Epithelial cell of proximal tubule (primary cell): ENCODE data around the gene FSTL3. TPM values are rescaled to one million over a fixed set of nuclear protein-coding genes. Genes with fewer than 3 reads are reported as not detected.
A peak's percentile ranks its signal among the peaks of the same experiment; 100 is the strongest.

Source experiments
- DNase-seq: peaks from one replicate; pipeline ENCODE4 v3.0.0-alpha.2; 2011; ENCODE audit warnings: low read depth
- H3K4me3 ChIP-seq: 2 replicates; pipeline ENCODE4 v1.5.1; 2011; ENCODE audit warnings: low read depth, mild to moderate bottlenecking, low read length
- total RNA-seq: library from RNA; depleted of rRNA; stranded (reverse); fragments of >200 nt; gene quantifications from 2 replicates; pipeline ENCODE4 v1.2.3, GENCODE V29; 2015
- TF ChIP-seq, protein P1 (sequence below): conservative IDR thresholded peaks from 2 replicates; pipeline ENCODE4 v1.5.1; 2012; ENCODE audit warnings: low read depth, mild to moderate bottlenecking, low read length

Gene FSTL3
- total RNA-seq, 1 donor from 2014 or later, result 483 TPM

DNA sequence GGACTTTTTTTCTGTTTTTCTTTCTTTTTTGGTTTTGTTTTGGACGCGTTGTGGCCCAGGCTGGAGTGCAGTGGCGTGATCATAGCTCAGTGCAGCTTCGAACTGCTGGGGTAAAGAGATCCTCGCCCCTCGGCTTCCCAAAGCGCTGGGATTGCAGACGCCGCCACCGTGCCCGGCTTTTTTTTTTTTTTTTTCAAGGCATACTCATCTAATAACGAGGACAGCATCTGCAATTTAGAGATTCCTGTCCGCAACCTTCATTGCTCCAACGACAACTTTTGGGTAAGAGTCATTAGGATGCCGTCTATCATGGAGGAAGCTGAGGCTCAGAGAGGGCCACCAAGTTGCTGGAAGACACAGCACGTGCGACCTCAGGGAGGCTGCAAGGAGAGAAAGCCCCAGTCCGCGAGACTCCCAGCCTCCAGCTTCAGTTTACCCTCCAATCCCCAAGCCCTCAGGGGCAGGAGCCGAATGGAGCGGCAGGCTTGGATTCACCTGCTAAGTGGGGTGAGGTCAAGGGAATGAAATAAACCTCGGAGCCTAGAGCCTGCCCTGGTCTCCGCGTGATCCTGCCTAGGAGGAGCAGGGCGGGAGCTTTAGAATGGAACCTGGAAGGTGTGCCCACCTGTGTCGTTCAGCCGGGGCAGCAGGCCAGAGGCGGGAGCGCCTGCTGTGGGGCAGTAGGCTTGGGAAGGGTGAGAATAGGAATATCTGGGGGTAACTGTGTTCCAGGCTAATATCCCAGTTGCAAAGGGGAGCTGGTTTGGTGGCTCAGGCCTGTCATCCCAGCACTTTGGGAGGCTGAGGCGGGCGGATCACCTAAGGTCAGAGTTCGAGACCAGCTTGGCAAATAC, 42.2 kb upstream of the FSTL3 start:
- no peak for DNase-seq
- peak overlapping the region; percentile 89 for H3K4me3 ChIP-seq
- TF ChIP-seq, protein P1, sequence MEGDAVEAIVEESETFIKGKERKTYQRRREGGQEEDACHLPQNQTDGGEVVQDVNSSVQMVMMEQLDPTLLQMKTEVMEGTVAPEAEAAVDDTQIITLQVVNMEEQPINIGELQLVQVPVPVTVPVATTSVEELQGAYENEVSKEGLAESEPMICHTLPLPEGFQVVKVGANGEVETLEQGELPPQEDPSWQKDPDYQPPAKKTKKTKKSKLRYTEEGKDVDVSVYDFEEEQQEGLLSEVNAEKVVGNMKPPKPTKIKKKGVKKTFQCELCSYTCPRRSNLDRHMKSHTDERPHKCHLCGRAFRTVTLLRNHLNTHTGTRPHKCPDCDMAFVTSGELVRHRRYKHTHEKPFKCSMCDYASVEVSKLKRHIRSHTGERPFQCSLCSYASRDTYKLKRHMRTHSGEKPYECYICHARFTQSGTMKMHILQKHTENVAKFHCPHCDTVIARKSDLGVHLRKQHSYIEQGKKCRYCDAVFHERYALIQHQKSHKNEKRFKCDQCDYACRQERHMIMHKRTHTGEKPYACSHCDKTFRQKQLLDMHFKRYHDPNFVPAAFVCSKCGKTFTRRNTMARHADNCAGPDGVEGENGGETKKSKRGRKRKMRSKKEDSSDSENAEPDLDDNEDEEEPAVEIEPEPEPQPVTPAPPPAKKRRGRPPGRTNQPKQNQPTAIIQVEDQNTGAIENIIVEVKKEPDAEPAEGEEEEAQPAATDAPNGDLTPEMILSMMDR, result no peak

DNA sequence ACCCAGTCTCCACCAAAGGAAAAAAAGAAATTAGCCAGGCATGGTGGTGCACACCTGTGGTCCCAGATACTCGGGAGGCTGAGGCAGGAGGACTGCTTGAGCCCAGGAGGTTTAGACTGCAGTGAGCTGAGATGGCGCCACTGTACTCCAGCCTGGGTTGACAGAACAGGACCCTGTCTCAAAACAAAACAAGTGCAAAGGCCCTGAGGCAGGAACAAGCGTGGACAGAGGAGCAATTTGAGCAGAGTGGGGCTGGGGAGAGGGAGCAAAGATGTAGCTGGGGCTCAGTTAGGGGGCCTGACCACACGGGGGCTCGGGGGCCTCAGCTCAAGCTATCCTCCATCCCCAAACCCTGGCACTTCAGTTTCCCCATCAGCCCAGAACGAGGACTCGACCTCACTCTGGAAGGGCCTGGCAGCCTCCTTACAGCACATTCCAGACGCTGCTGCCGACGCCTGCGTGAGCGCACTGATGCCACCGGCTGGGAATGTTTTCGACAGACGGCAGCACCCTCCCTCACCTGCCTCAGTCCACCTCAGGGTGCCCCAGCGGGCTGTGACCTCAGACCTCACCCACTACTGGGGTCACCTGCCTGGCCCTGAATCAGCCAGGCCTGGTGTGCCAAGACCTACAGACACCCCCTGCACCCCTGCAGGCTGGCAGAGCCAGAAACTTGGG, 41.1 kb upstream of the FSTL3 start:
- H3K4me3 ChIP-seq, result no peak overlapping the region
- DNase-seq, result no peak
- TF ChIP-seq, protein P1, result no peak

DNA sequence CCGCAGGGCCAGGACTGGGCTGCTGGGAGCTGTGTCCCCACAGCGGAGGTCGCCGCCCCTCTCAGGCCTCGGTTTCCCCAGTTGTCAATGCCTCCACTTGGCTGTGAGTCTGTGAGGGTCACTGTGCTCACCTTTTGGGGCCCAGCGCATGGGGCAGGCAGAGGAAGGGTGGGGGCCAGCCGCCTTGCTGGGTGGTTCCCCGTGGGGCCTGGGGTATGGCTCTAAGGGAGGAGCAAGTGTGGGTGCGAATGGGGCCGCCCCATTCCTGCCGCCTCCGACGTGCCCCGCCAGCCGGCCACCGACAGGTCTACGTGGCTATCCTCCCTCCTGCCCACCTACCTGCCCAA, 37.3 kb upstream of the FSTL3 start:
- TF ChIP-seq, protein P1, result no peak
- peak overlapping the region; percentile 52 for H3K4me3 ChIP-seq
- no peak for DNase-seq

DNA sequence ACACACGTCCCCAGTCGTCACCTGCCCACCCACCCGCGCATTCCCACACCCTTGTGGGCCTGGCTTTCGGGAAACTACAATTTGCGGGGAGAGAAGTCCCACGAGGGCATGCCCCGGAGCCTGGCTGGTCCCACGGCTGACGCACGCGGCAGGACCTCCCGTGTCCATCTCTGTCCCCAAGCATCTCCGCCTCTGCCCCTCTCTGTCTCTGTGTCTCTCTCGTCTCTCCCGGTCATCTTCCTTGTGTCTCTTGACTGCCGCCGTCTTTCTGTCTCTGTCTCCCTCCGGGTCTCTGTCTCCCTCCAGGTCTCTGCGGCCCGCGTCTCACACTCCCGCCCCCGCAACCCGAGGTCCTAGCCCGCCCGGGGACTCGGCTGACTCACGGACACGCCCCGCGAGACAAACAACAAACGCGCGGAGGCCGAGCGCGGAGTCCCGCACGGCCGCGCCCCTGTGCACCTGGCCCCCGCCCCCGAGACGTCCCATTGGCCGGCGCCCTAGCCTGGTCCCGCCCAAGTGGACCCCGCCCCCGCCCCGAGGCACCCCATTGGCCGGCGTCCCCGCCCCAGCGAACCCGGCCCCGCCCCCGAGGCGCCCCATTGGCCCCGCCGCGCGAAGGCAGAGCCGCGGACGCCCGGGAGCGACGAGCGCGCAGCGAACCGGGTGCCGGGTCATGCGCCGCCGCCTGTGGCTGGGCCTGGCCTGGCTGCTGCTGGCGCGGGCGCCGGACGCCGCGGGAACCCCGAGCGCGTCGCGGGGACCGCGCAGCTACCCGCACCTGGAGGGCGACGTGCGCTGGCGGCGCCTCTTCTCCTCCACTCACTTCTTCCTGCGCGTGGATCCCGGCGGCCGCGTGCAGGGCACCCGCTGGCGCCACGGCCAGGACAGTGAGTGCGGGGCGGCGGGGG, 36.7 kb upstream of the FSTL3 start, which contains the start of gene FGF22:
Gene FGF22 (plus strand): TSS at position 627 of the 908 bp plus-strand sequence. CDS start 47 bp downstream, at position 674.
- peak within 1 kb of the TSS; percentile 52 for H3K4me3 ChIP-seq
- DNase-seq, result no peak
- TF ChIP-seq, protein P1, result no peak

DNA sequence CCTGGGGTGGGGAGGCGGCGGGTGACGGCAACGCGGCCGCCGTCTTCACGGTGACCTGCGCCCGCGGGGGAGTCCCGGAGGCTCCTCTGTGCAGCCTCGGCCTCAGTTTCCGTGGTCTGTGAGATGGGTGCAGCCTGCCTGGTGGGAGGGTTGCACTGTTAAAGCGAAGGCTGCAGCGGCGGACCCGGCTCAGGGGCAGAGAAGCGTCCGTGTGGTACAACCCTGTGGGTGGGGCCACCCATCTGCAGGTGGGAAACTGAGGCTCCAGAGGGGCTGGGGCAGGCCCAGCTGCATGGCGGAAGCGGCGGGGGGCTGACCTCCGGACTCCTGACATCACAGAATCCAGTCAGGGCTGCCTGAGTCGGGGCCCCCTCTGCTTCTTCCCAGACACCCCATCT, 36.0 kb upstream of the FSTL3 start:
- DNase-seq, result no peak
- peak overlapping the region; percentile 35 for H3K4me3 ChIP-seq
- TF ChIP-seq, protein P1, result no peak

DNA sequence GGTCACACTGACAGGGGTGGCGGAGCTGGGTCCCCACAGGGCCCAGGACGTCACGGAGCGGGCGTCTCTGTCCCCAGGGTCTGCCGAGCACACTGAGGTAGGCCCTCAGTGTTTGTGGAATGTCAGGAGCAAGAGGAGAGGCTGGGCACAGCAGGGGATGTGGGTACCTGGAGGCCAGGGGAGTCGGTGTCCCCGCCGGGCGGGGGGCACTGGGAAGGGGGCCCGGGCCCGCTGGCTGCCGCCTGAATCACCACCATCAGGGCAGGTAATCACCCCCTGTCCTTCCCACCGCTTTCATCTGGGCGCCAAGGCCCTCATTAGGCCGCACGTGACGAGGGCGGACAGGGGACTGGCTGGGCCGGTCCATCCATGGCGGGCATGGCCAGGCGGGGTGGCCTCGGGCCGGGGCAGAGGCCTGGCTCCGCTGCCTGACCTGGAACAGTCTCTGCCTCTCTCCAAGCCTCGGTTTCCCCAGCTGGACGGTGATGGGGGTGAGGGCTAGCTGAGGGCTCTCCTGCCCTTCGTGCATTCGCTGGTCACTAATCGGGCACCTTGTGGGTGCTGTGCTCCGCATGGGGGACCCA, 35.5 kb upstream of the FSTL3 start:
- no peak for DNase-seq
- TF ChIP-seq, protein P1, result no peak
- no peak overlapping the region for H3K4me3 ChIP-seq
